ENCODE results near the gene GK.

GK gene

DNA sequence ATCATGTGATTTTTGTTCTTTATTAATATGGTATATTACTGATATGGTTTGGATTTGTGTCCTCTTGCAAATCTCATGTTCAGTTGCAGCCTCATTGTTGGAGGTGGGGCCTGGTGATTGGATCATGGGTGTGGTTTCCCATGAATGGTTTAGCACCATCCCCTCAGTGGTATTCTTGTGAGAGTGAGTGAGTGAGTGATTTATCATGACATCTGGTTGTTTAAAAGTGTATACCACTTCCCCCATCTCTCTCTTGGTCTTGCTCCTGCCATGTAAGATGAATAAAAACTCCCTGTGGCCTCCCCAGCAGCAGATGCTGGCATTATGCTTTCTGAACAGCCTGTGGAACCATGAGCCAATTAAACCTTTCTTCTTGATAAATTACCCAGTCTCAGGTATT lies 124.4 kb downstream of the GK start:
- Histone ChIP-seq H3K4me3 (ENCODE audit: low read depth, low read length) (no peak overlapping the region), H3K36me3 (no peaks in the 10 kb centered on the region), H3K27me3 (no peaks in the 10 kb centered on the region), H3K9me3 (no peaks in the 10 kb centered on the region), H3K4me1 (no peaks in the 10 kb centered on the region)
- TF ChIP-seq, protein P1, sequence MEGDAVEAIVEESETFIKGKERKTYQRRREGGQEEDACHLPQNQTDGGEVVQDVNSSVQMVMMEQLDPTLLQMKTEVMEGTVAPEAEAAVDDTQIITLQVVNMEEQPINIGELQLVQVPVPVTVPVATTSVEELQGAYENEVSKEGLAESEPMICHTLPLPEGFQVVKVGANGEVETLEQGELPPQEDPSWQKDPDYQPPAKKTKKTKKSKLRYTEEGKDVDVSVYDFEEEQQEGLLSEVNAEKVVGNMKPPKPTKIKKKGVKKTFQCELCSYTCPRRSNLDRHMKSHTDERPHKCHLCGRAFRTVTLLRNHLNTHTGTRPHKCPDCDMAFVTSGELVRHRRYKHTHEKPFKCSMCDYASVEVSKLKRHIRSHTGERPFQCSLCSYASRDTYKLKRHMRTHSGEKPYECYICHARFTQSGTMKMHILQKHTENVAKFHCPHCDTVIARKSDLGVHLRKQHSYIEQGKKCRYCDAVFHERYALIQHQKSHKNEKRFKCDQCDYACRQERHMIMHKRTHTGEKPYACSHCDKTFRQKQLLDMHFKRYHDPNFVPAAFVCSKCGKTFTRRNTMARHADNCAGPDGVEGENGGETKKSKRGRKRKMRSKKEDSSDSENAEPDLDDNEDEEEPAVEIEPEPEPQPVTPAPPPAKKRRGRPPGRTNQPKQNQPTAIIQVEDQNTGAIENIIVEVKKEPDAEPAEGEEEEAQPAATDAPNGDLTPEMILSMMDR (IDR thresholded peaks at IDR 0.05; ENCODE audit: low read depth, low read length) = no peak
- DNase-seq = no peak

GRCh38 chrX:30779453-30780030 lies 126.3 kb downstream of the GK start:
- Histone ChIP-seq H3K4me3 (ENCODE audit: low read depth, low read length) (no peak overlapping the region), H3K27me3 (no peaks in the 10 kb centered on the region), H3K9me3 (no peaks in the 10 kb centered on the region), H3K36me3 (no peaks in the 10 kb centered on the region), H3K4me1 (no peaks in the 10 kb centered on the region)
- no peak for DNase-seq
- TF ChIP-seq, protein P1 (IDR thresholded peaks at IDR 0.05; ENCODE audit: low read depth, low read length) = no peak
